GM19035 (cell line): ENCODE results near the gene PLEKHG3.
"Not testable (repeated sequence)": the region's sequence is repeated elsewhere in the genome, so short reads cannot be mapped to it uniquely, and the experiment has no call there.

Source experiments
- ATAC-seq: cut with Tn5 transposase; IDR thresholded peaks from one replicate; pipeline ENCODE4 v1.9.1; 2021; ENCODE audit not compliant: unreplicated experiment

PLEKHG3 gene

GRCh38 chr14:64704143-64704742, at the start of gene PLEKHG3:
TSS of gene PLEKHG3 (plus strand) at chr14:64704424. CDS start at chr14:64727632, 23,208 bp downstream.
- ATAC-seq: no peak

DNA sequence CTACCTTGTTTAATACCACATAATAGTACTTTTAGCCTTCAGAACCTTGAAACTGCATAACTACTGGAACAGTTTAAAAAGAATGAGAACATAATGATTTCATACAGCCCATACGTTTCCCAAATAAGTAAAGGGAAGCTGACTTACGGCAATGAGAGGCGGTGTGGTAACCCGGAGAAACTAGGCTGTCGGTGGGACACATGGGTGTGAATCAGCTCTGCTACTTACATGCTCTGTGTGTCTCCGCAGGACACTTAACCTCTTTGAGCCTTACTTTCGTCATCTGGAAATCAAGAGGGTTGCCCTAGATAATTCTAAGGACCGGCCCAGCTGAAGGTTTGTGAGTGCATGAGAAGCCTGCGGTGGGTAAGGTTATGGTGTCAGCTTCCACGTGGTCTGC, 49.3 kb upstream of the PLEKHG3 start:
- ATAC-seq: no peak

DNA sequence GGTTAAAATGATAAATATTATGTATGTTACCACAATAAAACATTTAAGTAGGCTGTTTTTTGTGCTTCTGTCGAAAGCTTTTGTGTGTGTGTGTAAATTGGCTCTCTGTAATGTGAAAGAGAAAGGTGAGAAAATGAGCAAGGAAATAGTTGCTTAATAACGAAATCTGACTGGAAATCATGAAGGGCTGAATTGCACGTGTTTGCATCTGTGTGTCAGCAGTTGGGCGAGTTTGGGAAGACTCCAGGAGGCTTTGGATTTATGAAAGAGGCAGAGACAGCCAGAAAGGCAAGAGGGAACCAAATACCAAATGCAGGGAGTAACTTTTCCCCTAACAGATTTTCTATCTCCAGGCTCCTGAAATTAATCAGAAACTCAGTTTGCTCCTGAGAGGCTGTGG, 47.2 kb upstream of the PLEKHG3 start:
- ATAC-seq: no peak

DNA sequence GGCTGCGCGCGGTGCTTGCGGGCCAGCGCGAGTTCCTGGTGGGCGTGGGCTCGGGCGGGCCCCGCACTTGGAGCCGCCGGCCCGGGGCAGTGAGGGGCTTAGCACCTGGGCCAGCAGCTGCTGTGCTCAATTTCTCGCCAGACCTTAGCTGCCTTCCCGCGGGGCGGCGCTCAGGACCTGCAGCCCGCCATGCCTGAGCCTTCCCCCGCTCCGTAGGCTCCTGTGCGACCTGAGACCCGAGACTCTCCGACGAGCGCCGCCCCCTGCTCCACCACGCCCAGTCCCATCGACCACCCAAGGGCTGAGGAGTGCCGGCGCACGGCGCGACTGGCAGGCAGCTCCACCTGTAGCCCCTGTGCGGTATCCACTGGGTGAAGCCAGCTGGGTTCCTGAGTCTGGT, 46.0 kb upstream of the PLEKHG3 start:
- ATAC-seq: no peak

GRCh38 chr14:64658700-64659264, 45.4 kb upstream of the PLEKHG3 start:
- not testable (repeated sequence) for ATAC-seq

GRCh38 chr14:64659366-64659765, 44.9 kb upstream of the PLEKHG3 start:
- ATAC-seq: no peak

- ATAC-seq: no peak
These were observed 41.0 kb upstream of the PLEKHG3 start for GRCh38 chr14:64663174-64663573.

- no peak for ATAC-seq
These were observed 32.6 kb upstream of the PLEKHG3 start for GRCh38 chr14:64671591-64671990.

GRCh38 chr14:64673316-64673715, 30.9 kb upstream of the PLEKHG3 start:
- no peak for ATAC-seq

- ATAC-seq: no peak
These were observed 30.5 kb upstream of the PLEKHG3 start for GRCh38 chr14:64673748-64674147.

GRCh38 chr14:64674829-64675228, 29.4 kb upstream of the PLEKHG3 start:
- no peak for ATAC-seq

DNA sequence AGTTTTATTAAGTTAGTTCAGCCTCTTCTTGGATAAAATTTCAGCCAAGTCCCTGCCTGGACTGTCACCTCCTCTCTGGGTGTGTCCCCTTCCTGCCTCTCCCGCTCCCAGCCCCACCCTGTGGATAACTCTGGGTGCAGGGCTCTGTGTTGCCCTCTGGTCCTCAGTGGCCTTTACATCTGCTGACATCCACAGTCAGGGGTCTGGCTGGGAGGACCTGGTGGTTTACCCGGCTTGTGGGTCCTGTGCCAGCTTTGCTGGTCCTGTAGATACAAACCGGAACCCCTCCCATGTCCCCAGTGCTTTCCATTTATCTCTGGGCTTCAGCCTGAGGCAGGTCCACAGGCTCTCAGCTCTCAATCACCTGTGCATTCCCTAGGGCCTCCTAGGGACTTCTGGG, 28.9 kb upstream of the PLEKHG3 start:
- no peak for ATAC-seq

- no peak for ATAC-seq
These were observed 27.7 kb upstream of the PLEKHG3 start for GRCh38 chr14:64676410-64677008.

DNA sequence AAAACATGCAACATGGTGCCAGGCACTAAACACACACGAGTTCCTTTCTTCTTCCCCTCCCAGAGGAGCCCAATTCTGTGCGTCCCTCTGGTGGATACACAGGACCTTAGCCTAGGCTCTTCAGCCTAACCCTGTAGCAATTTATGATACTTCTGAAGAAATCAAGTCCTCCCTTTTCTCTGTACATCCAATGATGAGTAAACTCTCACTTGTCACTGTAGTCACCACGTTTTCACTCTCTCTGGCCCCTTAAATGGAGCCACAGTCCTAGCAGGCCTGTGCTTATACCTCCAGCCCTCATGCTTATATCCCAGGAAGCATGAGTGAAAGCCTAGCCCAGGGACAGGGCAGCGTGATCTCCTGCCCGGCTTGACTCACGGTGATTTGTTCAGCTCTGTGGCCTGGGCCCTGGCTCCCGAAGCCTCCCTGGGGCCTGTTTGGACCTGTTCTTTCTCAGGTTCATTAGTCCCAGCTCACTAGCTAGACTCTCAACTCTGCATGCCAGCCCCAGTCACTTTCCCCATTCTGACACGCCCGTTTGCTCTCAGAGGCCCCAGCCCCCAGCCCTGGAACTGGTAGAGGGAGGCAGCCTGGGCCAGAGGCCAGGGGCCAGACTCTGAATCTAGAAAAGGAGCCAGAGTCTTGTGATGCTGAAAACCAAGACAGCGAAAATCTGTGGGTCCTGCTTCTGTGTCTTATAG, 24.1 kb upstream of the PLEKHG3 start:
- no peak for ATAC-seq

DNA sequence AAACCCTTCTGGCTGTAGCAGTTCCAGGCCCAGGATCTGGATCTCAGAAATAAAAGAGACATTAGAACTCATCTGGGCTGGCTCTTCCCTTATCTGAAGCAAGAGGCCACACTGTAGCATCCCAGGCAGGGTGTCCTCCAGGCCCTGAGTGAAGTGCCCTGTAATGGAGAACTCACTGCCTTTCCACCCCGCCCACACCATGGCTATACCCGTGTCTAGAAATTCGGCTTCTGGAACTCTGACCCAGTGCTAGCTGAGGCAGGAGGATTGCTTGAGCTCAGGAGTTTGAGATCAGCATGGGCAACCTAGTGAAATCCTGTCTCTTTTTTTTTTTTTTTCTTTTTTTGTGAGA, 23.5 kb upstream of the PLEKHG3 start:
- no peak for ATAC-seq

DNA sequence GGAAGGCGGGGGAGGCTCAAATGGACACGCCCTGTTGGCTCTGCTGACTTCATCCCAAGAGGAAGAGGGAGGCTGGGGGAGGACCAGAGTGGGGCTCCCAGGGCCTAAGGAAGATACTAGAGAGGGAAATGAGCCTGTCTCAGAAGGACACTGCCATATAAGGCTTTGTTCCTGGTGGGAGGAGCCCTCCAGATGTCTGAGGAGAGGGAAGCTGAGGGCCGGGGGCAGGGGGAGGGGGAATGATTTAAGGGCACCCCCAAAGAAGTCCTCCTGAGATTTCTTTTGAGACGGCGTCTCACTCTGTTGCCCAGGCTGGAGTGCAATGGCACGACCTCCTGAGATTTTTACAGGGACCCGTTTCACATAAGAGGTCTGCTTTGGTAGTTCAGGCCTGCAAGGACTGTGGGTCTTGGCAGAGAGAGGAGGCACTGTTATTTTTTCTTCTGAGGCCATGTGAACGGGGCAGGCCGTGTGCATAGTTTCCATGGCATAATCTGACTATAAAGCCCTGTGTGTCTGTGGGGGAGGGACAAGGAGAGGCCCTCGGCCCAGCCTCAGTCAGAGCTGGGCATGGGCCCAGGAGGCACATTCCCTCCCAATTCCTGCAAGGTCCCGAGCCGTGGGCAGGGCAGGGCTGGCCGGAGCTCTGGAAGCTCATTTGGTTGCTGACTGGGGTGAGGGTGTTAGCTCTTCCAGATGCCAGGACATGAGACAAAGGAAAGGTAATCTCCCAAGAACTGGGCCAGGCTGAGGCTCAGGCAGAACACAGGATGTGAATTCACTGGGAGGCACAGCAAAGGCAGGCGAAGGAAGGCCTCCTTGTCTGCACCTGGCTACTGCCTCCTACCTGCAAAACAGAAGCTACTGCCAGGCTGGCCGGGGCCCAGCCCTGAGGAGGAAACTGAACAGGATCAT, 22.2 kb upstream of the PLEKHG3 start:
- ATAC-seq: no peak

DNA sequence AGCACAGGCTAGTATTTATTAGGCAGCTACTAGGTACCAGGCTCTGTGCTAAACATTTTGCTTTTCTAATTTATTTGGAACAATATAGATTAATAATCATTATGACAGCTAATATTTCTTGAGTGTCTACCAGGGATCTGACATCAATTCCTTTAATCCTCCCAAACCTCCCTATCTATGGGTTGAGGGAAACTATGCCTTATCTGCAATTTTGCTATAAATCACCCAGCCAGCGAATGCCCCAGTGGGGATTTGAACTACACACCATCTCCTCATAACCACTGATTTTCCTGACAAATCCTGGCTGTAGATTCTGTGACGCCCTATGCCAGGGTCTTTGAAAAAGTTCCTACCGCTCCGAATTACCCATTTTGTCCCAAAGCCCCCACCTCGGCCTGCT, 21.4 kb upstream of the PLEKHG3 start:
- no peak for ATAC-seq

DNA sequence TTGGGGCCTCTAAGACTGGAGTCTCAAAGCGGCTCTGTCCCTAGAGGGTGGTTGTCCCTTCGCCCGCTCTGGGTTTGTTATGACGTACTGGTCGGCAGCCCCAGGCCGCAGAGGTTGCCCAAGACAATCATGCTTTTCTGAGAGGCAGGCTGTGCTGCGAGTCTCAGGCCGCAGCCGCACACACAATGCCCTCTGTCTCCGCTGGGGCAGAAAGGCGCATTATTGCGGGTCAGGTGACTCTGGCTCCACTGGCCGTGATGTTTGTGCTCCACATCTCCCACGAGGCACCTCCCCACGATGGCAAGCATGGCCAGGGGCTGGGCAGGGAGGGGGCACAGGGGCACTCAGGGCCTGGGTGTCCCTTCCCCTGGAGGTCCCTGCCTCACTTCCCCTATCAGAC, 21.0 kb upstream of the PLEKHG3 start:
- ATAC-seq: no peak

DNA sequence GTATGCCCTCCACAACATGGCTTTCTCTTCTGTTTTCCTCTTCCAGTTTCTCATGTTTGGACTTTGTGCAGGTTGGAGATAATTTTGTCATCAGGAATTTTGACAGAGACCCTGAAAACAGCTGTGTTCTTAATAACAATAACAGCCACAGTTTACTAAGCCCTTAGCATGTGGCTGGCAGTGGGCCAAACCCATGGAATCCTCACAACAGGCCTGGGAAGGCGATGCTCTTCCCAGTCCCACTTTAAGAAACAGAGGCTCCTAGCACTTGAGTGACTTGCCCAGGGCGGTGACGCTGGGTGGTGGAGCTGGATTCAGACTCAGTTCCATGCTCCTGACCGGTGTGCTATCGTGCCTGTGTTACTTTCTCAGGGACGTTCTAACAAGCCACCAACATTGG, 20.1 kb upstream of the PLEKHG3 start:
- no peak for ATAC-seq

GRCh38 chr14:64685371-64686281, 18.6 kb upstream of the PLEKHG3 start:
- no peak for ATAC-seq
